Transverse colon (tissue), 4 donors: ENCODE results near the gene SYT14. TPM values are rescaled to one million over a fixed set of nuclear protein-coding genes. Genes with fewer than 3 reads are reported as not detected.

Experiments used
- DNase-seq: peaks from one replicate; pipeline ENCODE4 v3.0.0-alpha.2; 2019
- H3K27ac ChIP-seq, 4 donors: fragments of 200-600 bp; sonication (generic); 2 replicates each; pipeline ENCODE4 v1.5.1; 2016 to 2018; ENCODE audit warnings: inconsistent platforms in 4 of 4
- H3K27me3 ChIP-seq: fragments of 200-600 bp; sonication (generic); 2 replicates; pipeline ENCODE4 v1.5.1; 2017; ENCODE audit warnings: inconsistent platforms
- H3K36me3 ChIP-seq, 4 donors: fragments of 200-600 bp; sonication (generic); 2 replicates each; pipeline ENCODE4 v1.5.1; 2017 to 2019; ENCODE audit warnings: inconsistent platforms in 4 of 4
- H3K4me1 ChIP-seq, 4 donors: fragments of 200-600 bp; sonication (generic); 2 replicates each; pipeline ENCODE4 v1.5.1; 2017 to 2020; ENCODE audit warnings: inconsistent platforms in 4 of 4
- H3K4me3 ChIP-seq, 4 donors: fragments of 200-600 bp; sonication (generic); 1 replicate in 1 of 4; 2 replicates in 3 of 4; pipeline versions ENCODE4 v1.5.1 to v1.6.1; 2017 to 2019; ENCODE audit warnings: inconsistent platforms in 4 of 4
- H3K9me3 ChIP-seq, 2 donors: fragments of 200-600 bp; sonication (generic); 2 replicates each; pipeline ENCODE4 v1.5.1; 2017 to 2019; ENCODE audit warnings: inconsistent platforms in 2 of 2
- CTCF ChIP-seq, 5 experiments: fragments of 200-600 bp in 3 of 5; fragments of 450-650 bp in 2 of 5; sonication (generic) in 3 of 5; IDR thresholded peaks; 1 replicate in 2 of 5; 2 replicates in 3 of 5; pipeline ENCODE4 v1.5.1; 2016 to 2017; ENCODE audit warnings: antibody characterized with exemption in 5 of 5, inconsistent platforms in 3 of 5, mild to moderate bottlenecking in 2 of 5, moderate library complexity in 1 of 5
- EP300 ChIP-seq: sonication (generic); formaldehyde crosslinking; IDR thresholded peaks from one replicate; pipeline ENCODE4 v1.6.1; 2017; ENCODE audit warnings: antibody characterized with exemption, low read depth
- POLR2A ChIP-seq: fragments of 450-650 bp; IDR thresholded peaks from one replicate; pipeline ENCODE4 v1.6.1; 2016; ENCODE audit warnings: antibody characterized with exemption, mild to moderate bottlenecking, moderate library complexity
- POLR2AphosphoS5 ChIP-seq, 3 donors: sonication (generic); formaldehyde crosslinking; IDR thresholded peaks; one replicate each; pipeline ENCODE4 v1.6.1; 2016; ENCODE audit warnings: antibody characterized with exemption in 3 of 3
- WGBS, 2 donors: methylation state at CpG; one replicate each; pipeline ENCODE4 v1.1.5; 2018; ENCODE audit warnings: low coverage in 1 of 2; 5-methylcytosine and 5-hydroxymethylcytosine counted together
- in situ Hi-C, 4 donors: fragments of 200-750 bp; cut with MboI; loops; one replicate each; pipeline versions ENCODE4 v1.15.0 to v1.15.1; 2017; ENCODE audit warnings: low sequenced_read_pairs in 3 of 4, low pct_ligation_motif_present in 1 of 4, low pct_unique_long_range_greater_than_20kb in 1 of 4
- intact Hi-C: fragments of 100-400 bp; cut with DNase I; formaldehyde crosslinking; loops from one replicate; pipeline ENCODE4 v1.15.1; 2023; ENCODE audit warnings: low total_unique reads
- total RNA-seq, 4 donors: library from RNA; depleted of rRNA; stranded (reverse); fragments of >200 nt; gene quantifications; one replicate each; pipeline ENCODE4 v1.1.0, GENCODE V29; 2016

The SYT14 gene
- total RNA-seq, 4 donors from 2014 or later: under 0.01 TPM; not detected in 3

- H3K27me3 ChIP-seq: no peaks in the 10 kb centered on the region
- no peak overlapping the region for H3K4me3 ChIP-seq
- H3K9me3 ChIP-seq: no peaks in the 10 kb centered on the region
- no peaks in the 10 kb centered on the region for H3K36me3 ChIP-seq
- no peak for DNase-seq
- no peaks in the 10 kb centered on the region for H3K4me1 ChIP-seq
- no peak overlapping the region for H3K27ac ChIP-seq
- in situ Hi-C loops: no loop called here
- intact Hi-C loops: no loop called here
- TF ChIP-seq POLR2AphosphoS5 (IDR thresholded peaks at IDR 0.05) (no peak), POLR2A (no peak), CTCF (IDR thresholded peaks at IDR 0.05) (no peak), EP300 (no peak)
These were observed 134.1 kb downstream of the SYT14 start for GRCh38 chr1:210072129-210072528.

GRCh38 chr1:210072896-210073504 is 135.0 kb downstream of the SYT14 start:
- H3K4me3 ChIP-seq: no peak overlapping the region
- in situ Hi-C loops: no loop called here
- no peaks in the 10 kb centered on the region for H3K36me3 ChIP-seq
- H3K27me3 ChIP-seq: no peaks in the 10 kb centered on the region
- intact Hi-C loops: no loop called here
- DNase-seq: no peak
- H3K4me1 ChIP-seq: no peaks in the 10 kb centered on the region
- no peaks in the 10 kb centered on the region for H3K9me3 ChIP-seq
- no peak overlapping the region for H3K27ac ChIP-seq
- TF ChIP-seq EP300: no peak
- TF ChIP-seq CTCF (IDR thresholded peaks at IDR 0.05): no peak

GRCh38 chr1:210074904-210075303 is 136.9 kb downstream of the SYT14 start:
- in situ Hi-C loops (no loop called here), intact Hi-C loops (no loop called here)
- 70 to 88% methylated on average over 2 to 16 of the region's 16 CpGs for WGBS, 2 donors
- Histone ChIP-seq H3K9me3 (no peaks in the 10 kb centered on the region), H3K4me3 (no peak overlapping the region), H3K27ac (no peak overlapping the region), H3K36me3 (no peaks in the 10 kb centered on the region), H3K27me3 (no peaks in the 10 kb centered on the region), H3K4me1 (no peaks in the 10 kb centered on the region)
- no peak for DNase-seq
- no peak for TF ChIP-seq POLR2A
- no peak for TF ChIP-seq POLR2AphosphoS5 (IDR thresholded peaks at IDR 0.05)
- no peak for TF ChIP-seq EP300
- TF ChIP-seq CTCF (IDR thresholded peaks at IDR 0.05): no peak

GRCh38 chr1:210076620-210077019 is 138.6 kb downstream of the SYT14 start:
- Histone ChIP-seq H3K9me3 (no peaks in the 10 kb centered on the region), H3K4me3 (no peak overlapping the region), H3K27me3 (no peaks in the 10 kb centered on the region), H3K4me1 (no peaks in the 10 kb centered on the region), H3K27ac (no peak overlapping the region), H3K36me3 (no peaks in the 10 kb centered on the region)
- WGBS, 2 donors: 60 to 61% methylated on average over 1 to 3 of the region's 3 CpGs
- no peak for TF ChIP-seq POLR2A
- no peak for TF ChIP-seq CTCF (IDR thresholded peaks at IDR 0.05)
- no peak for TF ChIP-seq EP300
- no peak for TF ChIP-seq POLR2AphosphoS5 (IDR thresholded peaks at IDR 0.05)
- in situ Hi-C loops (no loop called here), intact Hi-C loops (no loop called here)
- no peak for DNase-seq
